Measurements from ENCODE around the gene L3MBTL4. TPM values are rescaled to one million over a fixed set of nuclear protein-coding genes. Genes with fewer than 3 reads are reported as not detected.

L3MBTL4 gene
- total and polyA plus RNA-seq, 9 of the 15 experiments (the other 6 are each of a cell fraction or from before 2014, with no cell fraction given), result not detected

DNA sequence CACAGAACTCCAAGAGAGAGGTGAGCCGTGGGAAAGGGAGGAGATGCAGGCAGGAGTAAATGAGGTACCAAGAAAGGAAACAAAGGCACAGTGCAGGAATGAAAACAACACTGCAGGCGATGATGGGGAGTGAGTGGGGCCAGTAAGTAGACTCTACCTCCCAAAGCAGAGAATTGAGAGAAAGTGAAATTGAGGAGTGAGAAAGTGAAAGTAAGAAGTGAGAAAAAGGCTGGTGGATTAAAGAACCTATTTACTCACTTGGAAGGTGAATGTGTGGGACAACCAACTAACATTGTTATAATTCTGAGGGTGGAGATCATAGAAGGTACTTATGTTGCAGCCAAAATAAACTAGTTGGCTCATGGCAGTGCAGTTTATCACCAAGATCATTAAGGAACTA, 326.3 kb downstream of the L3MBTL4 start:
- ChIA-PET POLR2A (interaction anchor here (0.6 kb wide), 1 partner anchor 141 kb away, joined by 3 read pairs; no protein-coding TSS in a partner anchor), CTCF (ENCODE audit: low intra/inter-chr PET ratio) (no interaction called here)
- Histone ChIP-seq H3K36me3 (ENCODE audit: control insufficient read depth, insufficient read depth, low read length) (no peaks in the 10 kb centered on the region), H2AFZ (ENCODE audit: low read depth, low read length) (no peak overlapping the region), H3K9me1 (ENCODE audit: control insufficient read depth, insufficient read depth, low read length) (no peaks in the 10 kb centered on the region), H4K20me1 (replicated peaks; ENCODE audit: control insufficient read depth, insufficient read depth, low read length) (no peaks in the 10 kb centered on the region), H3K4me3 (no peak overlapping the region), H3K79me2 (ENCODE audit: control insufficient read depth, insufficient read depth, low read length) (no peaks in the 10 kb centered on the region), H3K4me1 (replicated peaks in 1 of 2; ENCODE audit: control insufficient read depth in 2 of 2, insufficient read depth in 2 of 2, low read length in 2 of 2) (no peaks in the 10 kb centered on the region), H3K27me3 (ENCODE audit: control insufficient read depth in 2 of 2, insufficient read depth in 2 of 2, low read length in 2 of 2) (no peaks in the 10 kb centered on the region), H3K9me3 (replicated peaks; ENCODE audit: control insufficient read depth, insufficient read depth, low read depth, low read length) (no peaks in the 10 kb centered on the region), H3K4me2 (ENCODE audit: insufficient read depth, low read length) (no peak overlapping the region), H3K9ac (ENCODE audit: insufficient read depth in 1 of 2, low read depth in 2 of 2, low read length in 2 of 2) (no peak overlapping the region), H3K27ac (ENCODE audit: extremely low read depth, low read depth, low read length) (no peak overlapping the region)
- BruUV-seq (replicated peaks), result no TSS peak
- intact Hi-C loops (cut with micrococcal nuclease) (no loop called here), in situ Hi-C loops (cut with MboI) (no loop called here)
- 0% methylated on average over 2 of the region's 2 CpGs for WGBS (ENCODE audit: insufficient coverage, low coverage, missing lambda C conversion rate)
- FAIRE-seq, result no peak
- TF ChIP-seq ZNF707 (CRISPR knock-in tag; conservative IDR thresholded peaks at IDR 0.05), result no peak
- TF ChIP-seq, protein P1, sequence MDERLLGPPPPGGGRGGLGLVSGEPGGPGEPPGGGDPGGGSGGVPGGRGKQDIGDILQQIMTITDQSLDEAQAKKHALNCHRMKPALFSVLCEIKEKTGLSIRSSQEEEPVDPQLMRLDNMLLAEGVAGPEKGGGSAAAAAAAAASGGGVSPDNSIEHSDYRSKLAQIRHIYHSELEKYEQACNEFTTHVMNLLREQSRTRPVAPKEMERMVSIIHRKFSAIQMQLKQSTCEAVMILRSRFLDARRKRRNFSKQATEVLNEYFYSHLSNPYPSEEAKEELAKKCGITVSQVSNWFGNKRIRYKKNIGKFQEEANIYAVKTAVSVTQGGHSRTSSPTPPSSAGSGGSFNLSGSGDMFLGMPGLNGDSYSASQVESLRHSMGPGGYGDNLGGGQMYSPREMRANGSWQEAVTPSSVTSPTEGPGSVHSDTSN (CRISPR knock-in tag; IDR thresholded peaks at IDR 0.05; ENCODE audit: low read depth), result no peak
- TF ChIP-seq, protein P1 (tag; conservative IDR thresholded peaks at IDR 0.05; ENCODE audit: low read depth), result no peak
- TF ChIP-seq CBFA2T2 (conservative IDR thresholded peaks at IDR 0.05), result no peak
- TF ChIP-seq PHF8 (IDR thresholded peaks at IDR 0.05; ENCODE audit: borderline replicate concordance, low read length), result no peak
- TF ChIP-seq SIRT6 (IDR thresholded peaks at IDR 0.05; ENCODE audit: low read depth, low read length), result no peak
- TF ChIP-seq SMAD3 (CRISPR knock-in tag; conservative IDR thresholded peaks at IDR 0.05), result no peak
- no peak for TF ChIP-seq CREB1 (IDR thresholded peaks at IDR 0.05)
- TF ChIP-seq CREB1 (CRISPR knock-in tag; IDR thresholded peaks at IDR 0.05), result no peak
- TF ChIP-seq GATAD2A (IDR thresholded peaks at IDR 0.05), result no peak
- TF ChIP-seq, protein P2, sequence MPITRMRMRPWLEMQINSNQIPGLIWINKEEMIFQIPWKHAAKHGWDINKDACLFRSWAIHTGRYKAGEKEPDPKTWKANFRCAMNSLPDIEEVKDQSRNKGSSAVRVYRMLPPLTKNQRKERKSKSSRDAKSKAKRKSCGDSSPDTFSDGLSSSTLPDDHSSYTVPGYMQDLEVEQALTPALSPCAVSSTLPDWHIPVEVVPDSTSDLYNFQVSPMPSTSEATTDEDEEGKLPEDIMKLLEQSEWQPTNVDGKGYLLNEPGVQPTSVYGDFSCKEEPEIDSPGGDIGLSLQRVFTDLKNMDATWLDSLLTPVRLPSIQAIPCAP (CRISPR knock-in tag; IDR thresholded peaks at IDR 0.05; ENCODE audit: borderline replicate concordance), result no peak
- TF ChIP-seq MEF2D (tag; conservative IDR thresholded peaks at IDR 0.05; ENCODE audit: low read depth), result no peak
- no peak for TF ChIP-seq XRCC4 (IDR thresholded peaks at IDR 0.05; ENCODE audit: extremely low read depth, insufficient read depth, insufficient read length)
- TF ChIP-seq ELF4 (CRISPR knock-in tag; IDR thresholded peaks at IDR 0.05), result no peak
- no peak for TF ChIP-seq CTBP1 (IDR thresholded peaks at IDR 0.05; ENCODE audit: borderline replicate concordance)
- TF ChIP-seq RHOXF2B (CRISPR knock-in tag; conservative IDR thresholded peaks at IDR 0.05), result no peak
- no peak for TF ChIP-seq SAFB (IDR thresholded peaks at IDR 0.05; ENCODE audit: borderline replicate concordance, low read depth, low read length)
- TF ChIP-seq, protein P3, sequence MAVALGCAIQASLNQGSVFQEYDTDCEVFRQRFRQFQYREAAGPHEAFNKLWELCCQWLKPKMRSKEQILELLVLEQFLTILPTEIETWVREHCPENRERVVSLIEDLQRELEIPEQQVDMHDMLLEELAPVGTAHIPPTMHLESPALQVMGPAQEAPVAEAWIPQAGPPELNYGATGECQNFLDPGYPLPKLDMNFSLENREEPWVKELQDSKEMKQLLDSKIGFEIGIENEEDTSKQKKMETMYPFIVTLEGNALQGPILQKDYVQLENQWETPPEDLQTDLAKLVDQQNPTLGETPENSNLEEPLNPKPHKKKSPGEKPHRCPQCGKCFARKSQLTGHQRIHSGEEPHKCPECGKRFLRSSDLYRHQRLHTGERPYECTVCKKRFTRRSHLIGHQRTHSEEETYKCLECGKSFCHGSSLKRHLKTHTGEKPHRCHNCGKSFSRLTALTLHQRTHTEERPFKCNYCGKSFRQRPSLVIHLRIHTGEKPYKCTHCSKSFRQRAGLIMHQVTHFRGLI (CRISPR knock-in tag; IDR thresholded peaks at IDR 0.05), result no peak
- TF ChIP-seq MBD2 (IDR thresholded peaks at IDR 0.05; ENCODE audit: borderline replicate concordance, low read depth), result no peak
- no peak for TF ChIP-seq ASH1L (IDR thresholded peaks at IDR 0.05; ENCODE audit: borderline replicate concordance, low read depth, partially characterized antibody)
- no peak for TF ChIP-seq ZFX (CRISPR knock-in tag; IDR thresholded peaks at IDR 0.05)
- no peak for TF ChIP-seq MTA1 (IDR thresholded peaks at IDR 0.05; ENCODE audit: borderline replicate concordance)
- no peak for ATAC-seq
- DNase-seq (ENCODE audit: extremely low read depth in 1 of 4, low spot score in 3 of 4), result no peak

All from K562 (cell line).